Measurements from ENCODE around the gene MYOF. TPM values are rescaled to one million over a fixed set of nuclear protein-coding genes. Genes with fewer than 3 reads are reported as not detected.

The MYOF gene
- total and polyA plus RNA-seq, 10 of the 15 experiments (the other 5 are each of a cell fraction or from before 2014, with no cell fraction given), result 0.02 to 0.59 (median 0.17) TPM

- no peak for TF ChIP-seq MXI1 (IDR thresholded peaks at IDR 0.05; ENCODE audit: low read depth, low read length)
These were observed 182.4 kb downstream of the MYOF start (continued) for GRCh38 chr10:93299606-93300287.

GRCh38 chr10:93299195-93299594 lies 182.9 kb downstream of the MYOF start:
- POLR2A ChIA-PET, result no interaction called here
- Histone ChIP-seq H3K9me3 (replicated peaks; ENCODE audit: control insufficient read depth, insufficient read depth, low read length) (no peaks in the 10 kb centered on the region), H3K9ac (ENCODE audit: control insufficient read depth, insufficient read depth, low read length) (no peak overlapping the region), H3K27me3 (replicated peaks in 1 of 2; ENCODE audit: control insufficient read depth in 2 of 2, insufficient read depth in 2 of 2, low read length in 1 of 2) (no peaks in the 10 kb centered on the region; a peak in 2 of 4 replicates), H3K4me1 (ENCODE audit: control insufficient read depth, insufficient read depth, low read length) (no peaks in the 10 kb centered on the region), H3K27ac (ENCODE audit: control insufficient read depth, insufficient read depth) (no peak overlapping the region), H3K4me2 (ENCODE audit: control insufficient read depth, insufficient read depth) (no peak overlapping the region), H3K4me3 (no peak overlapping the region), H3K36me3 (ENCODE audit: control insufficient read depth in 2 of 2, insufficient read depth in 2 of 2, low read length in 1 of 2) (no peaks in the 10 kb centered on the region), H2AFZ (ENCODE audit: control insufficient read depth, low read depth, low read length) (no peak overlapping the region), H3K79me2 (ENCODE audit: control insufficient read depth, insufficient read depth, low read length) (no peaks in the 10 kb centered on the region), H4K20me1 (ENCODE audit: control insufficient read depth, insufficient read depth) (no peaks in the 10 kb centered on the region)
- BruUV-seq (replicated peaks), result no TSS peak
- CTCF ChIA-PET, result no interaction called here
- DNase-seq (ENCODE audit: low read depth, low spot score) (no peak), FAIRE-seq (no peak), ATAC-seq (no peak)
- intact Hi-C loops (cut with micrococcal nuclease; ENCODE audit: unreplicated experiment) (no loop called here), in situ Hi-C loops (cut with MboI) (no loop called here)
- RAD21 ChIA-PET (ENCODE audit: unreplicated experiment), result no interaction called here
- SMC1A ChIA-PET (ENCODE audit: uncharacterized antibody, unreplicated experiment), result interaction anchor here (1.4 kb wide), 1 partner anchor 184 kb away, joined by 3 read pairs; no protein-coding TSS in a partner anchor
- 7% methylated on average over 6 of the region's 6 CpGs for WGBS (ENCODE audit: insufficient coverage, insufficient replicate concordance, low lambda C conversion rate, missing lambda C conversion rate)
- TF ChIP-seq ASH2L (IDR thresholded peaks at IDR 0.05; ENCODE audit: borderline replicate concordance, low read depth) (no peak), NBN (IDR thresholded peaks at IDR 0.05) (no peak), REST (IDR thresholded peaks at IDR 0.05; ENCODE audit: low read depth, low read length) (no peak), IRF4 (IDR thresholded peaks at IDR 0.05; ENCODE audit: low read depth, low read length) (no peak), STAT1 (conservative IDR thresholded peaks at IDR 0.05) (no peak), RELB (IDR thresholded peaks at IDR 0.05; ENCODE audit: low read depth) (no peak), SKIL (IDR thresholded peaks at IDR 0.05; ENCODE audit: low read depth, poor library complexity, severe bottlenecking) (no peak), HDAC2 (IDR thresholded peaks at IDR 0.05) (no peak), TARDBP (IDR thresholded peaks at IDR 0.05; ENCODE audit: borderline replicate concordance) (no peak), POU2F2 (IDR thresholded peaks at IDR 0.05; ENCODE audit: borderline replicate concordance, low read depth, low read length) (no peak), PBX3 (IDR thresholded peaks at IDR 0.05; ENCODE audit: insufficient replicate concordance, low read depth, low read length) (no peak)

Data from GM12878 (cell line).